CD14-positive monocyte (primary cell): Measurements from ENCODE around the gene DSC3. TPM values are rescaled to one million over a fixed set of nuclear protein-coding genes. Genes with fewer than 3 reads are reported as not detected.

Experiments
- DNase-seq, 3 donors: peaks; one replicate each; pipeline ENCODE4 v3.0.0-alpha.2; 2011 to 2022
- H2AFZ ChIP-seq: 2 replicates; pipeline ENCODE4 v1.6.0; 2012; ENCODE audit warnings: mild to moderate bottlenecking, low read depth, low read length, inconsistent platforms; ENCODE audit not compliant: insufficient read depth, poor library complexity, severe bottlenecking
- H3K27ac ChIP-seq, 2 donors: 1 replicate in 1 of 2; 2 replicates in 1 of 2; pipeline ENCODE4 v1.5.1; 2012 to 2013; ENCODE audit warnings: low read length in 2 of 2, control low read depth in 1 of 2, inconsistent platforms in 1 of 2, low read depth in 1 of 2, mild to moderate bottlenecking in 1 of 2
- H3K27me3 ChIP-seq, 2 donors: one replicate each; pipeline versions ENCODE4 v1.6.0 to v1.6.1; 2011 to 2013; ENCODE audit warnings: low read length in 2 of 2; ENCODE audit not compliant: control insufficient read depth in 2 of 2, insufficient read depth in 2 of 2
- H3K36me3 ChIP-seq, 2 donors: replicated peaks in 1 of 2; 1 replicate in 1 of 2; 2 replicates in 1 of 2; pipeline versions ENCODE4 v1.5.1 to v1.6.1; 2012 to 2013; ENCODE audit warnings: low read length in 2 of 2, control low read depth in 1 of 2, inconsistent platforms in 1 of 2, mild to moderate bottlenecking in 1 of 2; ENCODE audit not compliant: insufficient read depth in 2 of 2, control insufficient read depth in 1 of 2
- H3K4me1 ChIP-seq, 2 donors: 1 replicate in 1 of 2; 2 replicates in 1 of 2; pipeline versions ENCODE4 v1.5.1 to v1.6.1; 2012 to 2013; ENCODE audit warnings: low read length in 2 of 2, control low read depth in 1 of 2, inconsistent platforms in 1 of 2, mild to moderate bottlenecking in 1 of 2, moderate library complexity in 1 of 2; ENCODE audit not compliant: insufficient read depth in 2 of 2, control insufficient read depth in 1 of 2
- H3K4me2 ChIP-seq: replicated peaks from 2 replicates; pipeline ENCODE3; 2012; ENCODE audit warnings: low read length, moderate library complexity, mild to moderate bottlenecking; ENCODE audit not compliant: poor library complexity, severe bottlenecking; ENCODE audit errors: extremely low read depth
- H3K4me3 ChIP-seq, 3 experiments: fragments of 200-600 bp in 1 of 3; sonication (generic) in 1 of 3; replicated peaks in 1 of 3; 1 replicate in 2 of 3; 2 replicates in 1 of 3; pipeline ENCODE4 v1.5.1; 2011 to 2013; ENCODE audit warnings: low read length in 3 of 3, mild to moderate bottlenecking in 3 of 3, control low read depth in 2 of 3, low read depth in 2 of 3, inconsistent platforms in 1 of 3, moderate library complexity in 1 of 3
- H3K79me2 ChIP-seq: 2 replicates; pipeline ENCODE4 v1.6.0; 2012; ENCODE audit warnings: mild to moderate bottlenecking, control low read depth, inconsistent platforms, low read length, moderate library complexity; ENCODE audit not compliant: insufficient read depth
- H3K9ac ChIP-seq: 2 replicates; pipeline ENCODE4 v1.6.0; 2017; ENCODE audit warnings: low read length, mild to moderate bottlenecking; ENCODE audit not compliant: insufficient read depth, poor library complexity, severe bottlenecking
- H3K9me3 ChIP-seq, 2 donors: replicated peaks in 1 of 2; 1 replicate in 1 of 2; 2 replicates in 1 of 2; pipeline versions ENCODE4 v1.5.1 to v1.6.1; 2012 to 2013; ENCODE audit warnings: low read length in 2 of 2, control low read depth in 1 of 2; ENCODE audit not compliant: control insufficient read depth in 1 of 2, insufficient read depth in 1 of 2
- H4K20me1 ChIP-seq: 2 replicates; pipeline ENCODE4 v1.6.0; 2012; ENCODE audit warnings: mild to moderate bottlenecking, low read length, control low read depth, moderate library complexity; ENCODE audit not compliant: insufficient read depth
- H3K27ac Mint-ChIP-seq, 7 donors: one replicate each; pipeline ENCODE4 v1.8.0; 2020; ENCODE audit warnings: mild to moderate bottlenecking in 7 of 7, mixed read lengths in 7 of 7, moderate library complexity in 6 of 7, inconsistent platforms in 2 of 7
- H3K27me3 Mint-ChIP-seq, 3 donors: one replicate each; pipeline ENCODE4 v1.8.0; 2021 to 2022; ENCODE audit warnings: low read depth in 3 of 3, mild to moderate bottlenecking in 3 of 3, mixed read lengths in 3 of 3, moderate library complexity in 3 of 3, inconsistent platforms in 1 of 3
- H3K36me3 Mint-ChIP-seq, 2 donors: one replicate each; pipeline ENCODE4 v1.8.0; 2020; ENCODE audit warnings: mixed read lengths in 2 of 2, inconsistent platforms in 1 of 2, mild to moderate bottlenecking in 1 of 2
- H3K4me1 Mint-ChIP-seq: one replicate; pipeline ENCODE4 v1.8.0; 2020; ENCODE audit warnings: mild to moderate bottlenecking, mixed read lengths
- H3K4me3 Mint-ChIP-seq, 2 donors: one replicate each; pipeline ENCODE4 v1.8.0; 2020; ENCODE audit warnings: mild to moderate bottlenecking in 2 of 2, mixed read lengths in 2 of 2, moderate library complexity in 1 of 2
- H3K9me3 Mint-ChIP-seq, 7 donors: one replicate each; pipeline ENCODE4 v1.8.0; 2020 to 2022; ENCODE audit warnings: mixed read lengths in 7 of 7, mild to moderate bottlenecking in 6 of 7, moderate library complexity in 6 of 7, inconsistent platforms in 2 of 7
- WGBS: methylation state at CpG from one replicate; pipeline ENCODE4 v1.1.5; 2013; ENCODE audit warnings: missing lambda C conversion rate; ENCODE audit not compliant: insufficient coverage; 5-methylcytosine and 5-hydroxymethylcytosine counted together
- intact Hi-C, 2 donors: fragments of 100-400 bp; cut with micrococcal nuclease; formaldehyde crosslinking; loops; one replicate each; pipeline versions ENCODE4 v1.15.0 to v1.15.1; 2023
- polyA plus RNA-seq, 3 donors: library from polyadenylated mRNA; depleted of rRNA in 1 of 3; unstranded in 2 of 3; stranded (reverse) in 1 of 3; fragments of 300-500 nt in 2 of 3; fragments of >200 nt in 1 of 3; fragmentation: Illumina TruSeq in 2 of 3; gene quantifications; 1 replicate in 2 of 3; 2 replicates in 1 of 3; pipeline ENCODE4 v1.2.3, GENCODE V29; 2012 to 2021
- TF ChIP-seq, protein P1 (sequence below): fragments of 200-600 bp; IDR thresholded peaks from one replicate; pipeline ENCODE4 v1.8.0; 2022; ENCODE audit warnings: antibody characterized with exemption, mild to moderate bottlenecking

Gene DSC3
- polyA plus RNA-seq, 3 donors = not detected

DNA sequence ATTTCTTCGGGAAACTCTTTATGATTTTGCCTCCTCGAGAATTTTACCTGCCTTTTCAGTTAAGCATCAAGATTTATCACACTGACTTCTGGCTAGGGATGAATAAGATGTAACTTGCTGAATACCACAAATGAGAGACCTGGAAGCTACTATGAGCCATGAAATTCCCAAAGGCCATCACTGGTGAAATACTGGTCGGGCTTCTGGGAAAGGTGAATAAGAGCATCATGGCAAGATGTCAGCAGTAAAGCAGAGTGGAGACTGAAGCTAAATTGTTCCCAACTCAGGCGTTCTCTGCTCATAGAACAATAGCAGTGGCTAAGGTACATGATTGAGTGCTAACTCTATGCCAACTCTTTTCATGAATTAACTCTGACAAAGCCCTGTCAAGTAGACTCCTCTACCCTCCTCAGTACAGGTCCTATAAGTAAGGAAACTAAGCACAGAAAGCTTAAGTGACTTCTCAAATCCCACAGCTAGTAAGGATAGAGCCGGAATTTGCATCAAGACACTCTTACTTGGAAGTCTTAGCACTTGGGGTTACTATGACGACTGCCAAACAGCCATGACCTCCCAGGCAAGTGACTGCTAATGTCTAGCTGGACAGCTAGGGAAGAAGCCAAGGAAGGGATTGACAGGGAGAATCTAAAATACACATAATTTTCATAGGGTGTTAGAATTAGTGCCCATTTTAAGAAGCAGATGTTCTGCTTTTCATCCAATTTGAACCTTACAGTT, 22.7 kb upstream of the DSC3 start:
- Mint-ChIP-seq H3K36me3 (peaks cover 3 to 5% of the 10 kb centered on the region in 2 donors), H3K4me3 (no peak overlapping the region), H3K9me3 (peaks cover 0 to 1% (median 0%) of the 10 kb centered on the region in 7 donors), H3K4me1 (no peaks in the 10 kb centered on the region), H3K27ac (no peak overlapping the region), H3K27me3 (peaks cover 0 to 4% (median 2%) of the 10 kb centered on the region in 3 donors)
- H3K4me2 ChIP-seq = no peak overlapping the region
- H2AFZ ChIP-seq = no peak overlapping the region
- H3K27ac ChIP-seq = no peak overlapping the region
- H3K36me3 ChIP-seq = no peaks in the 10 kb centered on the region
- no peak for DNase-seq
- H3K27me3 ChIP-seq = no peaks in the 10 kb centered on the region
- no peaks in the 10 kb centered on the region for H3K4me1 ChIP-seq
- H4K20me1 ChIP-seq = no peaks in the 10 kb centered on the region
- H3K4me3 ChIP-seq = no peak overlapping the region
- TF ChIP-seq, protein P1, sequence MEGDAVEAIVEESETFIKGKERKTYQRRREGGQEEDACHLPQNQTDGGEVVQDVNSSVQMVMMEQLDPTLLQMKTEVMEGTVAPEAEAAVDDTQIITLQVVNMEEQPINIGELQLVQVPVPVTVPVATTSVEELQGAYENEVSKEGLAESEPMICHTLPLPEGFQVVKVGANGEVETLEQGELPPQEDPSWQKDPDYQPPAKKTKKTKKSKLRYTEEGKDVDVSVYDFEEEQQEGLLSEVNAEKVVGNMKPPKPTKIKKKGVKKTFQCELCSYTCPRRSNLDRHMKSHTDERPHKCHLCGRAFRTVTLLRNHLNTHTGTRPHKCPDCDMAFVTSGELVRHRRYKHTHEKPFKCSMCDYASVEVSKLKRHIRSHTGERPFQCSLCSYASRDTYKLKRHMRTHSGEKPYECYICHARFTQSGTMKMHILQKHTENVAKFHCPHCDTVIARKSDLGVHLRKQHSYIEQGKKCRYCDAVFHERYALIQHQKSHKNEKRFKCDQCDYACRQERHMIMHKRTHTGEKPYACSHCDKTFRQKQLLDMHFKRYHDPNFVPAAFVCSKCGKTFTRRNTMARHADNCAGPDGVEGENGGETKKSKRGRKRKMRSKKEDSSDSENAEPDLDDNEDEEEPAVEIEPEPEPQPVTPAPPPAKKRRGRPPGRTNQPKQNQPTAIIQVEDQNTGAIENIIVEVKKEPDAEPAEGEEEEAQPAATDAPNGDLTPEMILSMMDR = no peak
- intact Hi-C loops = no loop called here
- 94% methylated on average over 2 of the region's 6 CpGs for WGBS
- H3K79me2 ChIP-seq = no peaks in the 10 kb centered on the region
- H3K9me3 ChIP-seq = no peaks in the 10 kb centered on the region
- no peak overlapping the region for H3K9ac ChIP-seq

DNA sequence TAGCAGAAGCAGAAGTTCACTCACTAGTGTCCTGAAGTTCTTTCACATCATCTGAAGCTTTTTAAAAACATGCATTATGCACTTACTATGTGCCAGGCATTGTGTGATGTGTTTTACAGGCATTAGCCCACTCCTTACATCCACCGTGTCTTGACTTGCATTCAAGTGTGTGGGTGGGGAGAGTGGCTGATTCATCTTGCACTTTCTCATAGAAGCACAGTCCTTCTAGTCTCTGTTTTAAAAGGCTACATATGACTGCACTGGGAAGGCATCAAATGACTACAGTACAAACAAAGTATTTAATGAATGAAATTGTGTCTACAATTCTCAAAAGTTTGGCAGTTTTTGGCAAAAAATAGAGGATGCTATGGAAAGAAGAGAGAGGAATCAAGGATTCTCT, 21.6 kb upstream of the DSC3 start:
- Histone ChIP-seq H3K79me2 (no peaks in the 10 kb centered on the region), H3K9me3 (no peaks in the 10 kb centered on the region), H3K4me3 (no peak overlapping the region), H3K27me3 (no peaks in the 10 kb centered on the region), H3K27ac (no peak overlapping the region), H2AFZ (no peak overlapping the region), H4K20me1 (no peaks in the 10 kb centered on the region), H3K4me2 (no peak overlapping the region), H3K36me3 (no peaks in the 10 kb centered on the region), H3K9ac (no peak overlapping the region), H3K4me1 (no peaks in the 10 kb centered on the region)
- intact Hi-C loops = no loop called here
- no CpG with 5 or more reads among the region's 1 CpG for WGBS
- Mint-ChIP-seq H3K36me3 (peaks cover 3 to 5% of the 10 kb centered on the region in 2 donors), H3K9me3 (peaks cover 0 to 2% (median 0%) of the 10 kb centered on the region in 7 donors), H3K27ac (no peak overlapping the region), H3K4me1 (no peaks in the 10 kb centered on the region), H3K4me3 (no peak overlapping the region), H3K27me3 (peaks cover 0 to 4% (median 2%) of the 10 kb centered on the region in 3 donors)
- TF ChIP-seq, protein P1 = no peak
- DNase-seq = no peak
